ENCODE results near the gene SLF2.

Gene SLF2

GRCh38 chr10:100983868-100984671 lies 71.3 kb downstream of the SLF2 start:
- no peak for DNase-seq

- DNase-seq: no peak
These were observed 72.0 kb downstream of the SLF2 start for GRCh38 chr10:100984672-100985177.

GRCh38 chr10:100985336-100985735 lies 72.6 kb downstream of the SLF2 start:
- DNase-seq: no peak

DNA sequence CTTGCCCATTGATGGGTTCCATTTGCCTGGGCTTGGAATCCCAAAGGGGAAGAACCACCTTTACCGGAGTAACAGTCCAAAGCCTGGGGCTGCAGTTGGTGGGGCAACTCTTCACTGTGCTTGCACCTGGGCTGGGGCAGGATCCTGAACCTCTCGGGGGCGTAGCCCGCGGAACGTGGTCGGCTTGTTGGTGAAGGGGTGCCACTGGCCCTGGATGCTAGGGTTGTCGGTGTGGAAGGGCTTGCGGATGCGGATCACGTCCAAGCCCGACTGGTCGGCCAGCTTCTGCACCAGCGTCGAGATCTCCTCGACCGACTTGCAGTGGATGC lies 73.8 kb downstream of the SLF2 start:
- DNase-seq: no peak

DNA sequence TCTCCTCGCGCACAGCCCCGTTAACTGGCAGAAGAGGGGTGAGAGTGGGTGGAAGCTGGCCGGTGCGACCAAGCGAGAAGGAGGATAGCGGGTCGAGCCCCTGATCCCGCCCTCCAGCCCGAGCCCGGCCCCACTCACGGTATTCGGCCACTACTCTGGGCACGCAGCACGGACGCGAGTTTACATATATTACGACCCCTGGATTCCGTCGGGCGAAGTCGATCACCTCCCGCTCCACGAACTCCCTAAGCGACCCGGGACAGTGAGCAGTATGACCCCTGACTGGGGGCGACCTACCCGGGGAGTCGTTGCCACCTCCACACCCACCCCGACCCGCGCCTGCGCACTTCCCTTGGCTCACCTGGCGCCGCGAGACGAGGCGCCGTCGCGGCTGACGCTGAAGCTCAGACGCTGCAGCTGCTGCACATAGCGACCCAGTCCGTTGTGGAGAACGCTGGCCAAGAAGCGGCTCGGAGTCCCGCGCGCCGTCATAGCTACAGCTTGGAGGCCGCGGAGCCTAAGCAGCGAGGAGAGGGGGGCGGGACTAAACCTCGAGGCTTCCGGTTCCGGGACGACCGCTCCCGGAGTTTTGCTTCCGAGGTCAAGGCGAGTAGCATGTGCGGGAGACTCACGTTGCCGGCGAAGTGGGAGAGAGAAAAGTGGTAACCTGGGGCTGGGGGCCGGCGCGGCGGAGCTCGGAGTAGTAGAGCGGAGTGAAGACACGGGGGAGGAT lies 74.4 kb downstream of the SLF2 start, which contains the start of the genes MRPL43 and TWNK:
MRPL43 (minus strand) TSS at position 546 of the 733 bp plus-strand sequence; CDS start at position 492, 54 bp downstream.
TWNK (plus strand) TSS at position 592 of the 733 bp plus-strand sequence. CDS start 668 bp downstream, outside the sequence.
- peak; percentile 68 to 82 (median 79) for DNase-seq

DNA sequence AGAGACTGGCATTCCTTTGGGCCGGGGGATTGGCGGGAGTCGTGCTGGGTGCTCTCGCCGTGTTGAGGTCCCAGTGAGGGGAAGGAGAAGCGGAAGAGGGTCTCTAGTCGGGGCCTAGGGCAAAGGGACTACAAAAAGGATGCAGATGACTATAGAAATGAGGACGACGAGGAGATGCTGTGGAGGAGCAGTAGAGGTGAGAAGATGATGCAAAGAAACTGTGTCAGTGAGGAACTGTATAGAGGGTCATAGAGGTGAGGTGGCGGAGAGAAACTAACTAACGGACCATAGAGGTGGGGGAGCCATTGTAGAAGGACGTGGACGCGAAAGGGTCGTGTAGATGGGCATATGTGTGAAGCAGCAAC lies 74.9 kb downstream of the SLF2 start:
- DNase-seq: no peak

DNA sequence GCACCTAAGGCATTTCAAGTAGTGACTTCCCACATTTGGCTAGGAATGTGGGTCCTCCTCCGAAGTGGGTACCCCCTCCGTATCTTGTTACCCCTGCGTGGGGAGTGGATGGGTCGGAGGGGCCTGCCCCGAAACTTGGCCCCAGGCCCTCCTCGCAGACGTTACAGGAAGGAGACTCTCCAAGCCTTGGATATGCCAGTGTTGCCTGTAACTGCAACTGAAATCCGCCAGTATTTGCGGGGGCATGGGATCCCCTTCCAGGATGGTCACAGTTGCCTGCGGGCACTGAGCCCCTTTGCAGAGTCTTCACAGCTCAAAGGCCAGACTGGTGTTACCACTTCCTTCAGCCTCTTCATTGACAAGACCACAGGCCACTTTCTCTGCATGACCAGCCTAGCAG lies 75.4 kb downstream of the SLF2 start:
- no peak for DNase-seq

- DNase-seq: no peak
These were observed 76.3 kb downstream of the SLF2 start for GRCh38 chr10:100989088-100989487.

- no peak for DNase-seq
These were observed 81.4 kb downstream of the SLF2 start for GRCh38 chr10:100993986-100994708.

DNA sequence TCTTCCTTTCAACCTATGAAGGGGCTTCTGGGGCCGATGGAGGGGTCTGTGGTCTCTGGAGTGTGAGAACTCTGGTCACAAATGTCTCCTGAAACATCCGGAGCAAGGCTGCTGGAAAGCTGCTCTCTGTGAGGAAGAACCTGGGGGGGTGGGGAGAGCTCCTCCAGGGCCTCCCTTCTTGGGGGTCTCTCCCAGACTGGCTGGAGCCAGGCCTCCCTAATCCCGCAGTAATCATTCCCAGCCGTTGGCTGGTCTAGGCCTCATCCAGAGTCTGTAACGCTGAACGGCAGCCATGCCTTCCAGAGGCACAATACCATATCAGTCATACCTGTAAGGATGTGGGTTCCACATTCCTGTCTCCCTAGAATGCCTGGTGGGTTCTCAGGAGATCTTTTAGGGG lies 82.4 kb downstream of the SLF2 start:
- no peak for DNase-seq

- DNase-seq: peak in 4 of 5 donors; percentile 27 to 42 (median 32)
These were observed 84.1 kb downstream of the SLF2 start for GRCh38 chr10:100996678-100997359.

DNA sequence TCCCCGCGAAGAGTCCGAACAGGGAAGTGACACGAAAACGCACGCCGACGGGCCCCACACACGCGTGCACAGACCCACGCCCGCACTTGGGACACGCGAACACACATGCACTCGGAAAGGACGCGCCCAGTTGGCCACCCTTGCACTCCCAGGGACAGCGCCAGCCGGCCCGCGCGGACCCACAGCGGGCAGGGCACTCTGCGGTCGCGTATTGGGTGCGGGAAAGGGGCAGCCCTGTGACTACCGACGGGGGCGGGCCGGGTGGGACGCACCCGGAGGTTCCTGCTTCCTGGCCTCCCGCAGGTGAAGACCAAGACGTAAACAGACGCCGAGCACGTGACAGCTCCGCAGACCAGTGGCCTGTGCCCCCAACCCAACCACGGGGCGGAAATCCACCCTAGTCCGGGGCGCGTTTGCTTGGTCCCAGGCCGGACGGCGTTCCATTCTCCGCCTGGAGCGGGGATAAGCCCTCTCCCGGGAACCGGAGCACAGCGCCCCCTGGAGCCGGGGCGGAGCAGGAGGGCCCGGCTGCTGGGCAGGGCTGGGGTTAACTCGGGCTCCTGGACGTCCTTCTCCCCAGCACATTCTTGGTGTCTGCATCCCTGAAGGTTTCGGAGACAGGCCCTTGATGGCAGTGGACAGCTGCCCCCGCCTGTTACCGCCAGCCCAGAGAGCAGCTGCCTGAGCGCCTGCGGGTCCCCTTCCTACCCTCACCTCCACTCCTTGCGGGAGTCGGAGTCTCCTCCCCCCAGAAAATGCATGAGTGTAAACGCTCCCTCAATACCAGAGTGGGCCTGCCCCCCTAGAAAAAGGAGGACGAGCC lies 84.8 kb downstream of the SLF2 start:
- peak; percentile 60 to 68 (median 63) for DNase-seq

DNA sequence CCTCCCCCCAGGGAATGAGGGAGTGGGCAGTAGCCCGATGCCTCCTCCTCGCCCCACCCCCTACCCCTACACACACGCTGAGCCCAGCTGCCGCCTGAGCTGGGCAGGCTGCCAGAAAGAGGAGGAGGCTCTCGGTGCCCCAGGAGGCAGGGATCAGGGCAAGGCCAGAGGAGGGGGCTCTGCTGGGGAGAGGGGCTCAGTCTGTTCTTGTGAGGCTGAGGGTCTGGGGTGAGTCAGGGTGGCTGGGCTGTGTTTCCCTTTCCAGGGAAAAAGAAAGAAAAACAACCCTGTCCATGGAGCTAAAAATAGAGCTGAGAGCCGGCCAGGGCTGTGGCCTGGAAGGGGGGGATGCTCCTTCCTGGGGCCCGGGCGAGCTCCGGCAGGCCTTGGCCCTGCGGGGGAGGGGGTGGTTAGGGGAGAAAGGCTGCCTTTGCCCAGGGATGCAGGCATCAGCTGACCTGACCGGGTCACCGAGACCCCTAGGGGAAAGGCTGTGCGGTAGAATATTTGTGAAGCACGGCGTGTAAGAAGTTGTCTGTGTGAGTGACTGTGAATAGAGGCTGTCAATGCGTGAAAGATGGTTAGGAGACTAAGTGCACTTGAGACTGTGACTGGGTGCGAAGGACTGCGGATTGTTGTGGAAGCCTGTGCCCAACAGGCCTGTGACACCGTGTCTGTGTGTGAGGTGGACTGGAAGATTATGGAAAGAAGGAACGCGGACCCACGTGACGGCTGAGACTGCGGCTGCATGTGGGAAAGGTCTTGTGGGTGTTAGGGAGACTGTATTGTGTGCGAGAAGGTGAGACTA lies 85.6 kb downstream of the SLF2 start:
- peak; percentile 46 to 63 (median 55) for DNase-seq

- DNase-seq: peak; percentile 61 to 76 (median 69)
These were observed 86.4 kb downstream of the SLF2 start for GRCh38 chr10:100998991-100999741.

GRCh38 chr10:100999742-101000126 lies 87.0 kb downstream of the SLF2 start, which contains the start of gene LZTS2:
LZTS2 (plus strand) TSS chr10:100999808; CDS start chr10:101002539, 2,731 bp downstream.
- DNase-seq: no peak

- no peak for DNase-seq
These were observed 87.6 kb downstream of the SLF2 start for GRCh38 chr10:101000127-101000914.

- no peak for DNase-seq
These were observed 88.3 kb downstream of the SLF2 start for GRCh38 chr10:101000915-101001658.

- no peak for DNase-seq
These were observed 88.9 kb downstream of the SLF2 start for GRCh38 chr10:101001659-101002035.
